Esophagus squamous epithelium (tissue), 5 donors: ENCODE data around the gene BARHL1. TPM values are rescaled to one million over a fixed set of nuclear protein-coding genes. Genes with fewer than 3 reads are reported as not detected.

Experiments
- DNase-seq: peaks from one replicate; lab custom pipeline; 2025; lab: John Stamatoyannopoulos, UW
- H3K27ac ChIP-seq, 4 donors: fragments of 200-600 bp; sonication (generic); one replicate each; pipeline ENCODE4 v1.5.1; 2016 to 2019; ENCODE audit warnings: mild to moderate bottlenecking in 1 of 4
- H3K27me3 ChIP-seq, 4 donors: fragments of 200-600 bp; sonication (generic); 1 replicate in 3 of 4; 2 replicates in 1 of 4; pipeline versions ENCODE4 v1.5.1 to v1.6.0; 2017 to 2021; ENCODE audit warnings: antibody characterized with exemption in 1 of 4
- H3K36me3 ChIP-seq, 3 donors: fragments of 200-600 bp; sonication (generic); one replicate each; pipeline ENCODE4 v1.5.1; 2016 to 2019
- H3K4me1 ChIP-seq, 3 donors: fragments of 200-600 bp; sonication (generic); one replicate each; pipeline ENCODE4 v1.5.1; 2017 to 2019
- H3K4me3 ChIP-seq, 4 donors: fragments of 200-600 bp; sonication (generic); 1 replicate in 3 of 4; 2 replicates in 1 of 4; pipeline ENCODE4 v1.5.1; 2016 to 2019; ENCODE audit warnings: mild to moderate bottlenecking in 2 of 4, moderate library complexity in 1 of 4
- H3K9me3 ChIP-seq, 3 donors: fragments of 200-600 bp; sonication (generic); one replicate each; pipeline ENCODE4 v1.5.1; 2016 to 2019
- POLR2A ChIP-seq, 4 donors: fragments of 450-650 bp; IDR thresholded peaks; one replicate each; pipeline ENCODE4 v1.6.1; 2017; ENCODE audit warnings: antibody characterized with exemption in 4 of 4, mild to moderate bottlenecking in 4 of 4, moderate library complexity in 3 of 4
- WGBS, 2 donors: methylation state at CpG; one replicate each; pipeline ENCODE4 v1.1.5; 2018; 5-methylcytosine and 5-hydroxymethylcytosine counted together
- intact Hi-C: fragments of 100-400 bp; cut with DNase I; formaldehyde crosslinking; loops from one replicate; pipeline ENCODE4 v1.15.0; 2022
- total RNA-seq, 4 donors: library from RNA; depleted of rRNA; stranded (reverse); fragments of >200 nt; gene quantifications; one replicate each; pipeline ENCODE4 v1.1.0, GENCODE V29; 2016
- TF ChIP-seq, protein P1 (sequence below), 6 experiments: fragments of 450-650 bp in 4 of 6; fragments of 200-600 bp in 2 of 6; sonication (generic) in 2 of 6; IDR thresholded peaks; one replicate each; pipeline ENCODE4 v1.5.1; 2016 to 2019; ENCODE audit warnings: antibody characterized with exemption in 6 of 6, mild to moderate bottlenecking in 4 of 6, moderate library complexity in 4 of 6
- donor health status: DM: yes; HTN: yes; CAD: no.

Gene BARHL1
- total RNA-seq, 4 donors from 2014 or later = not detected

DNA sequence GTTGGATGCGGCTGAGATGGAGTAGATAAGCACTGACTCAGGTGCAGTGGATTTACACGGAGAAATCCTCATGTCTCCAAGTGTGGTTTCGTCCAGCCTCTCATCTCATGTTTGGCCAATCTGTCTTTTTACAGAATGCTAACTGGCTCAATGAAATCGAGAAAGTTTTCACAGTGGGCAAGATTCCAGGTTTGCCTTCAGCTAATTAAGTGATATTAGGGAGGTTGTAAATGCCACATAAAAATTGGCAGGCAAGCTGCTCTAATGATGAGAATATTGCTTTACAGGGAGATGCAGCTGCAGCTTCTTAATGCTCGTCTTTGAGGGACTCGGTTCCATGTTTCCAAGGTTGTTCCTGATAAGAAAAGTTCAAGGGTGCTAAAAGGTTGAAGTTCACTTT lies 23.7 kb downstream of the BARHL1 start:
- intact Hi-C loops = no loop called here
- DNase-seq = no peak
- Histone ChIP-seq H3K27ac (no peak overlapping the region), H3K36me3 (peaks cover 9 to 99% (median 10%) of the 10 kb centered on the region in 3 donors), H3K4me1 (no peaks in the 10 kb centered on the region), H3K27me3 (no peaks in the 10 kb centered on the region), H3K9me3 (no peaks in the 10 kb centered on the region), H3K4me3 (no peak overlapping the region)
- TF ChIP-seq, protein P1, sequence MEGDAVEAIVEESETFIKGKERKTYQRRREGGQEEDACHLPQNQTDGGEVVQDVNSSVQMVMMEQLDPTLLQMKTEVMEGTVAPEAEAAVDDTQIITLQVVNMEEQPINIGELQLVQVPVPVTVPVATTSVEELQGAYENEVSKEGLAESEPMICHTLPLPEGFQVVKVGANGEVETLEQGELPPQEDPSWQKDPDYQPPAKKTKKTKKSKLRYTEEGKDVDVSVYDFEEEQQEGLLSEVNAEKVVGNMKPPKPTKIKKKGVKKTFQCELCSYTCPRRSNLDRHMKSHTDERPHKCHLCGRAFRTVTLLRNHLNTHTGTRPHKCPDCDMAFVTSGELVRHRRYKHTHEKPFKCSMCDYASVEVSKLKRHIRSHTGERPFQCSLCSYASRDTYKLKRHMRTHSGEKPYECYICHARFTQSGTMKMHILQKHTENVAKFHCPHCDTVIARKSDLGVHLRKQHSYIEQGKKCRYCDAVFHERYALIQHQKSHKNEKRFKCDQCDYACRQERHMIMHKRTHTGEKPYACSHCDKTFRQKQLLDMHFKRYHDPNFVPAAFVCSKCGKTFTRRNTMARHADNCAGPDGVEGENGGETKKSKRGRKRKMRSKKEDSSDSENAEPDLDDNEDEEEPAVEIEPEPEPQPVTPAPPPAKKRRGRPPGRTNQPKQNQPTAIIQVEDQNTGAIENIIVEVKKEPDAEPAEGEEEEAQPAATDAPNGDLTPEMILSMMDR (IDR thresholded peaks at IDR 0.05) = no peak
- no peak for TF ChIP-seq POLR2A (IDR thresholded peaks at IDR 0.05)
- 80 to 81% methylated on average over 5 to 6 of the region's 6 CpGs for WGBS, 2 donors

- no peak for TF ChIP-seq POLR2A (IDR thresholded peaks at IDR 0.05)
- TF ChIP-seq, protein P1 (IDR thresholded peaks at IDR 0.05) = no peak
- no peak for DNase-seq
- H3K36me3 ChIP-seq = peaks cover 10 to 100% (median 19%) of the 10 kb centered on the region in 3 donors
These were observed 26.8 kb downstream of the BARHL1 start for GRCh38 chr9:132609184-132609583.

GRCh38 chr9:132609829-132610228 lies 27.4 kb downstream of the BARHL1 start:
- Histone ChIP-seq H3K4me1 (no peaks in the 10 kb centered on the region), H3K27ac (no peak overlapping the region), H3K4me3 (no peak overlapping the region), H3K27me3 (no peaks in the 10 kb centered on the region), H3K36me3 (peaks cover 10 to 100% (median 19%) of the 10 kb centered on the region in 3 donors), H3K9me3 (no peaks in the 10 kb centered on the region)
- intact Hi-C loops = no loop called here
- TF ChIP-seq POLR2A (IDR thresholded peaks at IDR 0.05) = no peak
- TF ChIP-seq, protein P1 (IDR thresholded peaks at IDR 0.05) = no peak
- no peak for DNase-seq
- WGBS, 2 donors = 72 to 75% methylated on average over 4 to 6 of the region's 7 CpGs

More at GRCh38 chr9:132609184-132609583, 26.8 kb downstream of the BARHL1 start:
- WGBS, 2 donors = 87 to 90% methylated on average over 5 of the region's 9 CpGs
- no peaks in the 10 kb centered on the region for H3K4me1 ChIP-seq
- H3K9me3 ChIP-seq = no peaks in the 10 kb centered on the region
- intact Hi-C loops = no loop called here
- no peaks in the 10 kb centered on the region for H3K27me3 ChIP-seq
- H3K27ac ChIP-seq = no peak overlapping the region
- no peak overlapping the region for H3K4me3 ChIP-seq

DNA sequence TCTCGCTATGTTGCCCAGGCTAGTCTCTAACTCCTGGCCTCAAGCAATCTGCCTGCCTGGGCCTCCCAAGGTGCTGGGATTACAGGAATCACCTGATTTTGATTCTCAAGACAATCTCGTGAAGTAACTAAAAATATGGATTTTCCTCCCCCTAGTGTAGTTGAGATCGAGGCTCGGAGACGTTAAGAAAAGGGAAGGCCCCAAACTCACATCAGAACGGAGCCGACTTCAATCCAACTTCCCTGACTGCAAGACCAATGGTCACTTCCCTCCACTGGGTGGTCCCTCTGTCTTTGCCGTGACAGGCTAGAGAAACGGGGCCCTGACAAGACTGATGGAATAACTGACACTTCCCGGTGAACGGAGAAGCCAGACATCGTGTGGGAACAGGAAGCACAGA lies 28.3 kb downstream of the BARHL1 start:
- TF ChIP-seq, protein P1 (IDR thresholded peaks at IDR 0.05) = no peak
- TF ChIP-seq POLR2A (IDR thresholded peaks at IDR 0.05) = no peak
- Histone ChIP-seq H3K27ac (no peak overlapping the region), H3K36me3 (peaks cover 2 to 100% (median 19%) of the 10 kb centered on the region in 3 donors), H3K4me3 (no peak overlapping the region), H3K27me3 (no peaks in the 10 kb centered on the region), H3K4me1 (no peaks in the 10 kb centered on the region), H3K9me3 (no peaks in the 10 kb centered on the region)
- 87 to 94% methylated on average over 9 to 10 of the region's 12 CpGs for whole genome bisulfite sequencing, 2 donors
- intact Hi-C loops = no loop called here
- DNase-seq = no peak

- Histone ChIP-seq H3K27me3 (no peaks in the 10 kb centered on the region), H3K9me3 (no peaks in the 10 kb centered on the region), H3K27ac (no peak overlapping the region), H3K4me1 (no peaks in the 10 kb centered on the region), H3K36me3 (peaks cover 4 to 100% (median 25%) of the 10 kb centered on the region in 3 donors), H3K4me3 (no peak overlapping the region)
- no peak for DNase-seq
- intact Hi-C loops = no loop called here
- TF ChIP-seq, protein P1 (IDR thresholded peaks at IDR 0.05) = no peak
- no peak for TF ChIP-seq POLR2A (IDR thresholded peaks at IDR 0.05)
- 82 to 91% methylated on average over 6 of the region's 6 CpGs for WGBS, 2 donors
These were observed 31.9 kb downstream of the BARHL1 start for GRCh38 chr9:132614324-132614723.
